Lower lobe of right lung (tissue), 2 donors: ENCODE results near the gene ONECUT3. TPM values are rescaled to one million over a fixed set of nuclear protein-coding genes. Genes with fewer than 3 reads are reported as not detected.
"Not testable (repeated sequence)": the region's sequence is repeated elsewhere in the genome, so short reads cannot be mapped to it uniquely, and the experiment has no call there.

ENCODE experiments used
- ATAC-seq, 2 donors: fragments of 200-7000 bp; cut with Tn5 transposase; one replicate each; pipeline ENCODE4 v1.9.1; 2020 to 2022; ENCODE audit warnings: mild to moderate bottlenecking in 2 of 2, moderate library complexity in 2 of 2
- DNase-seq: peaks from one replicate; pipeline ENCODE4 v3.0.0-alpha.2; 2020
- H3K27ac ChIP-seq: fragments of 200-600 bp; one replicate; pipeline ENCODE4 v1.8.0; 2022
- H3K27me3 ChIP-seq: fragments of 200-600 bp; one replicate; pipeline ENCODE4 v1.8.0; 2022; ENCODE audit warnings: low read depth
- H3K36me3 ChIP-seq: fragments of 200-600 bp; one replicate; pipeline ENCODE4 v1.8.0; 2022; ENCODE audit warnings: mild to moderate bottlenecking
- H3K4me1 ChIP-seq: fragments of 200-600 bp; one replicate; pipeline ENCODE4 v1.8.0; 2022
- H3K4me3 ChIP-seq: fragments of 200-600 bp; one replicate; pipeline ENCODE4 v1.8.0; 2022; ENCODE audit warnings: mild to moderate bottlenecking
- H3K9me3 ChIP-seq: fragments of 200-600 bp; one replicate; pipeline ENCODE4 v1.8.0; 2022
- intact Hi-C: fragments of 100-400 bp; cut with DNase I; formaldehyde crosslinking; loops from one replicate; pipeline ENCODE4 v1.11.0; 2022
- long read RNA-seq: library from polyadenylated mRNA; unstranded; transcript quantifications from one replicate; pipeline ENCODE4 v2.0.0, GENCODE V29; 2021
- total RNA-seq: library from RNA; stranded (reverse); fragmentation: NEBNext Ultra II Directional; extraction: Animal tissue kit (Norgen Biotek cat#: 25700); gene quantifications from one replicate; pipeline ENCODE4 v1.2.1, GENCODE V29; 2021
- TF ChIP-seq, protein P1 (sequence below): fragments of 200-600 bp; IDR thresholded peaks from one replicate; pipeline ENCODE4 v1.8.0; 2022; ENCODE audit warnings: antibody characterized with exemption, mild to moderate bottlenecking
- donor health status: DM: no; HTN: yes; CAD: no; lungs with severe emphysema.

Gene ONECUT3
- not detected for total RNA-seq
- long read RNA-seq = 0 reads

DNA sequence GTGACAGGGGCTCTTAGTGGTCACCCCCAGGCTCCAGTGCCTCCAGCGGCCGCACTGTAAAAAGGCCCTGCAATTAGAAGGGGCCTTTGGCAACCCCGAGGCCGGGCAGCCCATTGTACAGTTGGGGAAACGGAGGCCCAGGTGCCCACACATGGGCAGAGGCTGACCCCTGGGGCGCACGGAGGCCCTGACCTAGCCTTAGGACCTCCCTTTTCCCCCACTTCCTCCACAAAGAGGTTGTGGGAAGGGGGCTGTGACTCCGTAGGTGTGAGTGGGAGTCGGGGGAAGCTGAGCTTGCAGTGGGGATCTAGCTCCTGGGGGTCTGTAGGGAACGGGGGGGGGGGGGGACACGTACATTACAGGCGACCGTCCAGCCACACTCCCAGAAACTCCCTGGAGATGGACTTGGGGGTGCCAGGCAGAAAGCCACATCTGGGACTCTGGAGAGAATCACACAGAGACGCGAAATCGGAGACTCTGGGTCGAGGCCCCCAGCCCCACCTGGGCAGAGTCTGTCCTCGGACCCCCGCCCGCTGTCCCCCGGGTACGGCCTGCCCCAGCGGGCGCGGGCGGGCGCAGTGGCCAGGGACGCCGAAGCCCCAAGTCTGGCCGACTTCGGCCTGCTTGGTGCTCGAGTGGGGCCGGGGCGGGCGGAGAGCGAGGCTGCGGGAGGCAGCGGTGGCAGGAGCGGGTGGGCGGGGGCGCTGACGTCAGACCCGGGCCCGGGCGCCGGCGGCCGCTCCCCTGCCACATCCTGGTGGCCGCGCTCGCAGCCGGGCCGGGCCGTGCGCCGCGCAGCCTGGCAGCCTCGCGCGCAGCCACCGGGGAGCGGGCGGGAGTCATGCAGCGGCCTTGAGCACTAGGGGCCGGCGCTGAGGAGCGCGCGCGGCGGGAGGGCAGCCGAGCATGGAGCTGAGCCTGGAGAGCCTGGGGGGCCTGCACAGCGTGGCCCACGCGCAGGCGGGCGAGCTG, at the start of gene ONECUT3:
Gene ONECUT3 (plus strand): TSS at position 750 of the 972 bp plus-strand sequence. CDS start 157 bp downstream, at position 907.
- Histone ChIP-seq H3K36me3 (no peaks in the 10 kb centered on the region), H3K27me3 (peaks cover 88% of the 10 kb centered on the region), H3K9me3 (no peaks in the 10 kb centered on the region), H3K4me1 (peaks cover 31% of the 10 kb centered on the region), H3K4me3 (no peak within 1 kb of the TSS), H3K27ac (no peak within 1 kb of the TSS)
- TF ChIP-seq, protein P1, sequence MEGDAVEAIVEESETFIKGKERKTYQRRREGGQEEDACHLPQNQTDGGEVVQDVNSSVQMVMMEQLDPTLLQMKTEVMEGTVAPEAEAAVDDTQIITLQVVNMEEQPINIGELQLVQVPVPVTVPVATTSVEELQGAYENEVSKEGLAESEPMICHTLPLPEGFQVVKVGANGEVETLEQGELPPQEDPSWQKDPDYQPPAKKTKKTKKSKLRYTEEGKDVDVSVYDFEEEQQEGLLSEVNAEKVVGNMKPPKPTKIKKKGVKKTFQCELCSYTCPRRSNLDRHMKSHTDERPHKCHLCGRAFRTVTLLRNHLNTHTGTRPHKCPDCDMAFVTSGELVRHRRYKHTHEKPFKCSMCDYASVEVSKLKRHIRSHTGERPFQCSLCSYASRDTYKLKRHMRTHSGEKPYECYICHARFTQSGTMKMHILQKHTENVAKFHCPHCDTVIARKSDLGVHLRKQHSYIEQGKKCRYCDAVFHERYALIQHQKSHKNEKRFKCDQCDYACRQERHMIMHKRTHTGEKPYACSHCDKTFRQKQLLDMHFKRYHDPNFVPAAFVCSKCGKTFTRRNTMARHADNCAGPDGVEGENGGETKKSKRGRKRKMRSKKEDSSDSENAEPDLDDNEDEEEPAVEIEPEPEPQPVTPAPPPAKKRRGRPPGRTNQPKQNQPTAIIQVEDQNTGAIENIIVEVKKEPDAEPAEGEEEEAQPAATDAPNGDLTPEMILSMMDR = no peak
- intact Hi-C loops = no loop called here
- DNase-seq (no peak), ATAC-seq (no peak)

DNA sequence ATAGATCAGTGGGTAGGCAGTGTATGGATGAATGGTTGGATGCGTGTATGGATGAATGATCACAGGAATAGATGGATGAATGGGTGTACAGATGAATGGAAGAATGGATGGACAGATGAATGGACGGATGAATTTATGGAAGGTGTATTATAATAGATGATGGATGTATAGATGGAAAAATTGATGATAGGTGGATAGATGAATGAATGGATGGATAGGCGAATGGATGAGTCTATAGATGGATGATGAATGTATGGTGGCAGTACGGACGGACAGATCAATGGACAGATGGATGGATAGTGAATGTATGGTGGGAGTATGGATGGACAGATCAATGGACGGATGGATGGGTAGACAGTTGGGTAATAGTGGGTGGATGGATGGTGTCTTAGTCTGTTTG, 49.0 kb upstream of the ONECUT3 start:
- peaks cover 53% of the 10 kb centered on the region for H3K27me3 ChIP-seq
- TF ChIP-seq, protein P1 = no peak
- intact Hi-C loops = no loop called here

DNA sequence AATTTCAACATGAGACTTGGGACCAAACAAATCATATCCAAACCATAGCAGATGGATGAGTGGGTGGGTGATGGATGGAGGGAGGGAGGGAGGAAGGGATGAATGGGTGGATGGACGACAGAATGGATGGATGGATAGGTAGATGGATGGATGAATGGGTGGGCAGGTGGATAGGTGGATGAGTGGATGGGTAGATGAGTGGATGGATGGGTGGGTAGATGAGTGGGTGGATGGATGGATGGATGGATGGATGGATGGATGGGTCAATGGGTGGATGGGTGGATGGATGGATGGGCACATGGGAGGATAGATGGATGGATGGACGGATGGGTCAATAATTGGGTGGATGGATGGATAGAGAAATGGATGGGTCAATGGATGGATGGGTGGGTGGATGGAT, 47.9 kb upstream of the ONECUT3 start:
- ATAC-seq (no peak), DNase-seq (no peak)
- intact Hi-C loops = no loop called here
- no peaks in the 10 kb centered on the region for H3K9me3 ChIP-seq
- no peaks in the 10 kb centered on the region for H3K4me1 ChIP-seq
- no peak overlapping the region for H3K27ac ChIP-seq
- peaks cover 47% of the 10 kb centered on the region for H3K27me3 ChIP-seq
- TF ChIP-seq, protein P1 = no peak
- H3K36me3 ChIP-seq = no peaks in the 10 kb centered on the region
- H3K4me3 ChIP-seq = no peak overlapping the region

More for the DNA sequence above, 49.0 kb upstream of the ONECUT3 start:
- Histone ChIP-seq H3K9me3 (no peaks in the 10 kb centered on the region), H3K27ac (no peak overlapping the region), H3K4me3 (no peak overlapping the region), H3K4me1 (no peaks in the 10 kb centered on the region), H3K36me3 (no peaks in the 10 kb centered on the region)
- DNase-seq (no peak), ATAC-seq (no peak)

DNA sequence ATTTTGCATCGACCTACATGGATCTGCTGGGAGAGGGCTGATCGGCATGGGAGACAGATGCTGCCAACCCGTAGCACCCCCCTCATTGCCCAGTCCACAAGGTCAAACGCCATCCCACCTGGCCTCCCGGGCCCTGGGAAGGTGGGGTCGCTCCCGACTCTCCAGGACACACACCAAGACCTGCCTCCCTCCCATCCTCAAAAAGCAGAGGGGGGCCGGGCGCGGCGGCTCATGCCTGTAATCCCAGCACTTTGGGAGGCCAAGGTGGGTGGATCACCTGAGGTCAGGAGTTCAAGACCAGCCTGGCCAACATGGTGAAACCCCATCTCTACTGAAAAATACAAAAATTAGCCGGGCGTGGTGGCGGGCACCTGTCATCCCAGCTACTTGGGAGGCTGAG, 46.7 kb upstream of the ONECUT3 start:
- H3K4me1 ChIP-seq, H3K36me3 ChIP-seq, DNase-seq, H3K4me3 ChIP-seq, intact Hi-C loops, H3K9me3 ChIP-seq, H3K27ac ChIP-seq, ATAC-seq: not testable (repeated sequence)
- H3K27me3 ChIP-seq = peaks cover 43% of the 10 kb centered on the region

DNA sequence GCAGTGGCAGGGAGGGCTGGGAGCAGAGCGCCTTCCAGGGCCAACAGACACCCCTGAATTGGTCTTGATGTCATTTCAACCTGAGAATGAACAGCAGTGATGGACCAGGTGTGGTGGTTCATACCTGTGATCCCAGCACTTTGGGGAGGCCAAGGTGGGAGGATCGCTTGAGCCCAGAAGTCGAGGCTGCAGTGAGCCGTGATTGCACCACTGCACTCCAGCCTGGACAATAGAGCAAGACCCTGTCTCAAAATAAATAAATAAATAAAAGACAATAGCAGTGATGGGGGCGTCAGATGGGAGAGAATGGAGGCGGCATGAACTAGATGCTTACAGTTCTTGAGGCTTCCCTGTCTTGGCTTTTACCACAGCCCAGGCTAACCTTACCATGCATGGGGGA, 46.1 kb upstream of the ONECUT3 start:
- TF ChIP-seq, protein P1 = no peak
- Histone ChIP-seq H3K27ac (no peak overlapping the region), H3K4me3 (no peak overlapping the region), H3K27me3 (peaks cover 37% of the 10 kb centered on the region), H3K4me1 (no peaks in the 10 kb centered on the region), H3K9me3 (no peaks in the 10 kb centered on the region), H3K36me3 (no peaks in the 10 kb centered on the region)
- ATAC-seq (no peak), DNase-seq (no peak)
- intact Hi-C loops = no loop called here

DNA sequence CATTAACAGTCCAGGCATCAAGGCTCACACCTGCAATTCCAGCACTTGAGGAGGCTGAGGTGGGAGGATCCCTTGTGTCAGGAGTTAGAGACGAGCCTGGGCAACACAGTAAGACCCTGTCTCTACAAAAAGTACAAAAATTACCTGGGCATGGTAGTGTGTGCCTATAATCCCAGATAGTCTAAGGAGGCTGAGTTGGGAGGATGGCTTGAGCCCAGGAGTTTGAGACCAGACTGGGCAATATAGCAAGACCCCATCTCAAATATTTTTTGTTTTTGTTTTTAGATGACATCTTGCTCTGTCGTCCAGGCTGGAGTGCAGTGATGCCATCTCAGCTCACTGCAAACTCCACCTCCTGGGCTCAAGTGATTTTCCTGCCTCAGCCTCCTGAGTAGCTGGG, 40.1 kb upstream of the ONECUT3 start:
- Histone ChIP-seq H3K36me3 (no peaks in the 10 kb centered on the region), H3K9me3 (no peaks in the 10 kb centered on the region), H3K27me3 (peaks cover 49% of the 10 kb centered on the region), H3K27ac (no peak overlapping the region), H3K4me1 (no peaks in the 10 kb centered on the region), H3K4me3 (no peak overlapping the region)
- no peak for ATAC-seq
- DNase-seq = no peak
- TF ChIP-seq, protein P1 = no peak
- intact Hi-C loops = no loop called here
